Head of caudate nucleus (tissue), 42 donors: ENCODE data around the gene WDR87.
A peak's percentile ranks its signal among the peaks of the same experiment; 100 is the strongest.
"Not testable (repeated sequence)": the region's sequence is repeated elsewhere in the genome, so short reads cannot be mapped to it uniquely, and the experiment has no call there.

Experiments
- DNase-seq, 42 donors: peaks; one replicate each; pipeline versions ENCODE4 v3.0.0 to v3.0.0-alpha.2; 2020 to 2021; ENCODE audit warnings: mixed read lengths in 7 of 42
- intact Hi-C: fragments of 100-400 bp; cut with DNase I; formaldehyde crosslinking; loops from one replicate; pipeline ENCODE4 v1.15.0; 2022

The WDR87 gene

GRCh38 chr19:37932985-37933936, 26.9 kb upstream of the WDR87 start:
- intact Hi-C loops: no loop called here
- peak in 1 of 42 donors; percentile 1 for DNase-seq

- intact Hi-C loops: no loop called here
- peak in 41 of 42 donors; percentile 10 to 88 (median 51) for DNase-seq
Observed at GRCh38 chr19:37931881-37932655, 25.7 kb upstream of the WDR87 start.

GRCh38 chr19:37930416-37930815, 24.0 kb upstream of the WDR87 start:
- intact Hi-C loops: no loop called here
- DNase-seq: no peak

- no peak for DNase-seq
- intact Hi-C loops: no loop called here
Observed at GRCh38 chr19:37929355-37929923, 23.0 kb upstream of the WDR87 start.

- DNase-seq: no peak
- intact Hi-C loops: no loop called here
Observed at GRCh38 chr19:37928527-37929286, 22.3 kb upstream of the WDR87 start.

- intact Hi-C loops: no loop called here
- no peak for DNase-seq
Observed at GRCh38 chr19:37926711-37927110, 20.3 kb upstream of the WDR87 start.

GRCh38 chr19:37926255-37926654, 19.9 kb upstream of the WDR87 start:
- no peak for DNase-seq
- intact Hi-C loops: no loop called here

GRCh38 chr19:37925212-37925611, 18.8 kb upstream of the WDR87 start:
- intact Hi-C loops: no loop called here
- no peak for DNase-seq

- DNase-seq, intact Hi-C loops: not testable (repeated sequence)
Observed at GRCh38 chr19:37924573-37924972, 18.2 kb upstream of the WDR87 start.

GRCh38 chr19:37920591-37921450, 14.4 kb upstream of the WDR87 start:
- DNase-seq: peak in 5 of 42 donors; percentile 5 to 57 (median 26)
- intact Hi-C loops: no loop called here

GRCh38 chr19:37914908-37915307, 8.5 kb upstream of the WDR87 start:
- intact Hi-C loops: no loop called here
- DNase-seq: no peak

GRCh38 chr19:37909661-37910199, 3.3 kb upstream of the WDR87 start:
- intact Hi-C loops: loop anchor here (5.0 to 10.0 kb wide), 2 partner anchors 185 to 323 kb away; no protein-coding TSS in a partner anchor
- peak in 1 of 42 donors; percentile 10 for DNase-seq

- intact Hi-C loops: loop anchor here (5.0 to 10.0 kb wide), 2 partner anchors 187 to 324 kb away; no protein-coding TSS in a partner anchor
Observed at GRCh38 chr19:37907735-37908455, 1.5 kb upstream of the WDR87 start.

GRCh38 chr19:37906869-37907734, 708 bp upstream of the WDR87 start, which contains the start of gene SIPA1L3:
TSS of gene SIPA1L3 (plus strand) at chr19:37907208. CDS start at chr19:38081566, 174,358 bp downstream.
- DNase-seq: peak; percentile 93 to 99 (median 97)
- intact Hi-C loops: loop anchor here (5.0 to 10.0 kb wide), 2 partner anchors 188 to 325 kb away; no protein-coding TSS in a partner anchor

More at GRCh38 chr19:37907735-37908455, 1.5 kb upstream of the WDR87 start:
- no peak for DNase-seq

- intact Hi-C loops: loop anchor here (10.0 kb wide), 1 partner anchor 192 kb away; no protein-coding TSS in a partner anchor
- no peak for DNase-seq
Observed at GRCh38 chr19:37903096-37903495, 3.3 kb downstream of the WDR87 start.
